Sigmoid colon (tissue), 7 donors: ENCODE measurements around the gene MIF4GD. TPM values are rescaled to one million over a fixed set of nuclear protein-coding genes. Genes with fewer than 3 reads are reported as not detected.
"Not testable (repeated sequence)": the region's sequence is repeated elsewhere in the genome, so short reads cannot be mapped to it uniquely, and the experiment has no call there.

ENCODE experiments used
- DNase-seq: peaks from one replicate; pipeline ENCODE4 v3.0.0-alpha.2; 2019
- H3K27ac ChIP-seq, 4 donors: fragments of 200-600 bp; sonication (generic); one replicate each; pipeline ENCODE4 v1.5.1; 2016 to 2019; ENCODE audit warnings: mild to moderate bottlenecking in 1 of 4
- H3K27me3 ChIP-seq, 3 donors: fragments of 200-600 bp; sonication (generic); one replicate each; pipeline ENCODE4 v1.5.1; 2019; ENCODE audit warnings: mild to moderate bottlenecking in 1 of 3
- H3K36me3 ChIP-seq, 4 donors: fragments of 200-600 bp; sonication (generic); one replicate each; pipeline ENCODE4 v1.5.1; 2016 to 2019
- H3K4me1 ChIP-seq, 4 donors: fragments of 200-600 bp; sonication (generic); one replicate each; pipeline ENCODE4 v1.5.1; 2017 to 2019
- H3K4me3 ChIP-seq, 4 donors: fragments of 200-600 bp; sonication (generic); one replicate each; pipeline ENCODE4 v1.5.1; 2017 to 2019; ENCODE audit warnings: mild to moderate bottlenecking in 2 of 4, moderate library complexity in 1 of 4
- H3K9me3 ChIP-seq, 4 donors: fragments of 200-600 bp in 3 of 4; sonication (generic) in 3 of 4; one replicate each; pipeline versions ENCODE4 v1.5.1 to v1.6.1; 2013 to 2019
- EP300 ChIP-seq, 4 donors: sonication (generic); formaldehyde crosslinking; IDR thresholded peaks; one replicate each; pipeline ENCODE4 v1.6.1; 2017; ENCODE audit warnings: antibody characterized with exemption in 4 of 4
- POLR2A ChIP-seq, 2 donors: fragments of 450-650 bp; IDR thresholded peaks; one replicate each; pipeline ENCODE4 v1.6.1; 2016; ENCODE audit warnings: antibody characterized with exemption in 2 of 2, mild to moderate bottlenecking in 2 of 2, moderate library complexity in 2 of 2
- POLR2AphosphoS5 ChIP-seq, 4 donors: sonication (generic); formaldehyde crosslinking; IDR thresholded peaks; one replicate each; pipeline ENCODE4 v1.6.1; 2017; ENCODE audit warnings: antibody characterized with exemption in 4 of 4
- WGBS, 2 donors: extraction: QIAGEN DNeasy Blood & Tissue Kit; methylation state at CpG; one replicate each; pipeline ENCODE4 v1.1.7; 2013; 5-methylcytosine and 5-hydroxymethylcytosine counted together
- intact Hi-C: fragments of 100-400 bp; cut with DNase I; formaldehyde crosslinking; loops from one replicate; pipeline ENCODE4 v1.15.1; 2023
- polyA plus RNA-seq, 3 donors: library from polyadenylated mRNA; stranded (reverse); fragments of 200-250 nt; gene quantifications; one replicate each; pipeline ENCODE4 v1.2.3, GENCODE V29; 2013
- total RNA-seq, 4 donors: library from RNA; depleted of rRNA; stranded (reverse); fragments of >200 nt; gene quantifications; one replicate each; pipeline ENCODE4 v1.1.0, GENCODE V29; 2016
- TF ChIP-seq, protein P1 (sequence below), 4 experiments: fragments of 450-650 bp in 3 of 4; fragments of 200-600 bp in 1 of 4; IDR thresholded peaks; one replicate each; pipeline ENCODE4 v1.5.1; 2016 to 2019; ENCODE audit warnings: antibody characterized with exemption in 4 of 4, mild to moderate bottlenecking in 3 of 4, moderate library complexity in 2 of 4
- donor health status: healthy with polysubstance abuse.
- donor health status: Bipolar disorder and iron deficiency.
- donor health status: healthy.

The MIF4GD gene
- total and polyA plus RNA-seq, 7 donors = 15.0 to 40.7 (median 21.0) TPM

DNA sequence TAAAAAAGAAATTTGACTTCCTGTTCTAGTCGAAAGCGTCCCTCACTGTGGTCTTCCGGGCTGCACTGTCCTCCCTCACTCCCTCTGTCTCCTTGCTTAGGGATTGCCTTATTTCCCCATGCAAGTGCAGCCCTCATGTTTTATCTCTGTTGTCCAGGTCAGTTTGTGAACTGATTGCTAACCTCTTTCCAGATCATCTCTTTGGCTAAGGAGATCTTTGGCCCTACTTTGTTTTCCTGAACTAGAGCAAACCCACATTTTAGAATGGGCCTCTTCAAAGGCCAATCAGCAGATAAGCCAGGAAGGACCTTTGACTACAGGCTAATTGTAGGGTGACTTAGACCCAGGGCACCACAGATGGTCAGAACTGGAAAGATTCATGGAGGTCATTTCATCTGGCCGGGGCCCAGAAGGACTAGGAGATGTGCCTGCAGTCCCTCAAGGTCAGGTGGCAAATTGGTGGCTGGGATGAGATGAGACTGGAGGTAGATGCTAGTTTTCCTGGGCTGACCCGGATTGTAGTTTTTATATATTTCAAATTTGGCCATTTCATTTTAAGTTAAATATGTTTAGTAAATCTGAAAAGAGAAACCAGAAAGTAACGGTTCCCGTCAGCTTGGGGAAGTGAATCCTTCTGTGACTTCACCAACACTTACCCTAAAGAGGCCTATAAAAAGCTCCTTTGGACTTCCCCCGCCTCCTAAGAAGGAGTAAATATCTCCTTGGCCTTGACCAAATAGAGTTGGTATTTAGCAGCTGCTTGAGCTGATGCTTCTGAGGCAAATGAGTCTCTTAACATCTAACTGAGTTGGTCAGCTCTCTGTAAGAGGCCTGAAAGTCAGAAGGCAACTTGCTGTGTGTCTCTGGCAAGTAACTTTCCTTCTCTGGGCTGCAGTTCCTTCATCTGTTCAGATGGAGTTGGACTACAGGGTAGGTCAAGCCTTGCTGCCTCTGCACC lies 24.4 kb upstream of the MIF4GD start:
- Histone ChIP-seq H3K4me1 (peaks cover 0 to 1% (median 0%) of the 10 kb centered on the region in 4 donors), H3K4me3 (no peak overlapping the region), H3K27ac (peak overlapping the region; percentile 31 to 64 (median 49)), H3K36me3 (no peaks in the 10 kb centered on the region), H3K27me3 (no peaks in the 10 kb centered on the region), H3K9me3 (no peaks in the 10 kb centered on the region)
- TF ChIP-seq, protein P1, sequence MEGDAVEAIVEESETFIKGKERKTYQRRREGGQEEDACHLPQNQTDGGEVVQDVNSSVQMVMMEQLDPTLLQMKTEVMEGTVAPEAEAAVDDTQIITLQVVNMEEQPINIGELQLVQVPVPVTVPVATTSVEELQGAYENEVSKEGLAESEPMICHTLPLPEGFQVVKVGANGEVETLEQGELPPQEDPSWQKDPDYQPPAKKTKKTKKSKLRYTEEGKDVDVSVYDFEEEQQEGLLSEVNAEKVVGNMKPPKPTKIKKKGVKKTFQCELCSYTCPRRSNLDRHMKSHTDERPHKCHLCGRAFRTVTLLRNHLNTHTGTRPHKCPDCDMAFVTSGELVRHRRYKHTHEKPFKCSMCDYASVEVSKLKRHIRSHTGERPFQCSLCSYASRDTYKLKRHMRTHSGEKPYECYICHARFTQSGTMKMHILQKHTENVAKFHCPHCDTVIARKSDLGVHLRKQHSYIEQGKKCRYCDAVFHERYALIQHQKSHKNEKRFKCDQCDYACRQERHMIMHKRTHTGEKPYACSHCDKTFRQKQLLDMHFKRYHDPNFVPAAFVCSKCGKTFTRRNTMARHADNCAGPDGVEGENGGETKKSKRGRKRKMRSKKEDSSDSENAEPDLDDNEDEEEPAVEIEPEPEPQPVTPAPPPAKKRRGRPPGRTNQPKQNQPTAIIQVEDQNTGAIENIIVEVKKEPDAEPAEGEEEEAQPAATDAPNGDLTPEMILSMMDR (IDR thresholded peaks at IDR 0.05) = no peak
- TF ChIP-seq POLR2AphosphoS5 (IDR thresholded peaks at IDR 0.05) = peak in 1 of 4 donors; percentile 20
- no peak for DNase-seq
- WGBS, 2 donors = 53 to 78% methylated on average over 8 of the region's 8 CpGs
- intact Hi-C loops = no loop called here

DNA sequence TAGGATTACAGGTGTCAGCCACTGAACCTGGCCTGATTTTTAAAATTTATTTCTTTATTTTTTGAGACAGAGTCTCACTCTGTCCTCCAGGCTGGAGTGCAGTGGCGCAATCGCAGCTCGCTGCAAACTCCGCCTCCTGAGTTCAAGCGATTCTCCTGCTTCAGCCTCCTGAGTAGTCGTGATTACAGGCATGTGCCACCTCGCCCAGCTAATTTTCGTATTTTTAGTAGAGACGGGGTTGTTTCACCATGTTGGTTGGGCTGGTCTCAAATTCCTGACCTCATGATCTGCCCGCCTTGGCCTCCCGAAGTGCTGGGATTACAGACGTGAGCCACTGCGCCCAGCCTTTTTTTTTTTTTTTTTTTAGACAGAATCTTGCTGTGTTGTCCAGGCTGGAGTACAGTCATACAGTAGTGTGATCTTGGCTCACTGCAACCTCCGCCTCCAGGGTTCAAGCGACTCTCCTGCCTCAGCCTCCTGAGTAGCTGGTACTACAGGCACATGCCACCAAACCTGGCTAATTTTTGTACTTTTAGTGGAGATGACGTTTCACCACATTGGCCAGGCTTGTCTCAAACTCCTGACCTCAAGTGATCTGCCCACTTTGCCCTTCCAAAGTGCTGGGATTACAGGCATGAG lies 21.9 kb upstream of the MIF4GD start:
- H3K27me3 ChIP-seq, H3K4me3 ChIP-seq, H3K9me3 ChIP-seq, DNase-seq, H3K36me3 ChIP-seq, intact Hi-C loops: not testable (repeated sequence)
- 82 to 87% methylated on average over 16 of the region's 16 CpGs for WGBS, 2 donors
- H3K4me1 ChIP-seq = peaks cover 0 to 15% (median 5%) of the 10 kb centered on the region in 4 donors
- peak overlapping the region in 1 of 4 donors; percentile 29 for H3K27ac ChIP-seq

DNA sequence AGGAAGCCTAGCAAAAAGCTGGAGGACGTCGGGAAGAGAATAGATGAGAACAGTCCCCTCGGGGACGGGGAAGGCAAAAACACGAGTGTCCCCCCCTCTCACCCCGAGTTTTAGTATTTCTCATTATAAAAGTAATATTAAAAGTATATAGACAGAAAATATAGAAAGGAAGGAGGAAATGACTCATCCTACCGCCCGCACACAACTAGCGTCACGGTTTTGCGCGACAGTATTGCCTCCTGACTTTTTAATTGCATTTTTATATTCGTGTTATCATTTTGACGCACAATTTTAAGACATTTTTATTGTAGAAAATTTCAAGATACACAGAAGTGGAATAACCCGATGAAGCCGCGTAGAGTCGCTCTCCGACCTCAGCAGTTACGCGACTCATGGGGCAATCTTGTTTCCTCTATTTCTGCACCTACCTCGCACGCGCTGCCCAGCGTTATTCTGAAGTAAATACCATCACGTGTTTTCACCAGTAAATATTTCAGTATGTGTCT lies 18.9 kb upstream of the MIF4GD start:
- peak overlapping the region; percentile 65 to 78 (median 74) for H3K4me3 ChIP-seq
- no peaks in the 10 kb centered on the region for H3K9me3 ChIP-seq
- no peaks in the 10 kb centered on the region for H3K27me3 ChIP-seq
- H3K4me1 ChIP-seq = peaks cover 0 to 15% (median 5%) of the 10 kb centered on the region in 4 donors
- TF ChIP-seq POLR2AphosphoS5 (IDR thresholded peaks at IDR 0.05) (no peak), POLR2A (IDR thresholded peaks at IDR 0.05) (no peak), EP300 (IDR thresholded peaks at IDR 0.05) (no peak)
- TF ChIP-seq, protein P1 (IDR thresholded peaks at IDR 0.05) = no peak
- 2% methylated on average over 26 of the region's 26 CpGs for WGBS, 2 donors
- H3K27ac ChIP-seq = peak overlapping the region; percentile 90 to 97 (median 94)
- peak; percentile 84 for DNase-seq
- H3K36me3 ChIP-seq = peaks cover 0 to 18% (median 3%) of the 10 kb centered on the region in 4 donors
- intact Hi-C loops = loop anchor here (2.0 to 10.0 kb wide), 3 partner anchors 19 to 295 kb away; partner anchors contain the start of genes CASKIN2, MIF4GD, MYO15B and TSEN54

DNA sequence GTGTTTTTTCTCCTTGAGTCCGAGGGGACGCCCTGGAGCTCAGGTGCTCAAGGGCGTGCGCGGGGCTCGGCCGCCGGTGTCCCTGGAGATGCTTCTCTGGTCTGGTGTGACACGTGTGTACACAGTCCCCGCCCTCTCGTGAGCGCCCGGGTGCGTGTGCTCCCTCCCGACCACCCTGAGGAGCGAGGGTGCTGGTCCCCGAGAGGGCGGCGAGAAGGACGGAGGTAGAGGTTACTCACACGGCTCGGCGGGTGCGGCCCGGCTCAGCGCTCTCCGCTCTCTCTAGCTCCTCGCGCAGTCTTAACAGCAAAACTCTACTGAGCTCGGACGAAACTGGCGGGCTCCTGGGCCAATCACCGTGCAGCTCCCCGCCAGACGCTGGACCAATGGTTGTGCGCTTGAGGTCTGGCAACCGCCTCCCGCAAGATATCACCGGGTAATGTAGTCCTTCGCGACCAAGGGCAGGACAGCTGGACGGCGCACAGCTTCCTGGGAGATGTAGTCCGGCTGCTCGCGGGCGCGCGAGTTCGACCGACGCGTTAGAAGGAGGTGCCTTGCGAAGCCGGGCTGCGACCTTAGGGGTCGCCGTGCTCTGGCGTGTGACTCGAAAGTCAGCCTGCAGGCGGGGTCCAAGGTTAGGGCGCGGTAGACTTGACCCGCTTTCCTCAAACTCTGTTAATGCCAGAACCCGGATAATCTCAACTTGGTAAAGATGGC lies 18.2 kb upstream of the MIF4GD start, which contains the start of gene SLC25A19:
TSS of gene SLC25A19 (minus strand) at position 319 of the 717 bp plus-strand sequence. CDS start 2,669 bp downstream, outside the sequence.
- 0% methylated on average over 65 of the region's 65 CpGs for WGBS, 2 donors
- H3K4me3 ChIP-seq = peak within 1 kb of the TSS; percentile 65 to 78 (median 74)
- peaks cover 0 to 18% (median 3%) of the 10 kb centered on the region in 4 donors for H3K36me3 ChIP-seq
- TF ChIP-seq POLR2A (IDR thresholded peaks at IDR 0.05) (peak; percentile 63 to 78), EP300 (IDR thresholded peaks at IDR 0.05) (no peak), POLR2AphosphoS5 (IDR thresholded peaks at IDR 0.05) (peak; percentile 82 to 97 (median 90))
- TF ChIP-seq, protein P1 (IDR thresholded peaks at IDR 0.05) = no peak
- no peaks in the 10 kb centered on the region for H3K27me3 ChIP-seq
- peak within 1 kb of the TSS; percentile 90 to 97 (median 94) for H3K27ac ChIP-seq
- H3K4me1 ChIP-seq = peaks cover 0 to 15% (median 5%) of the 10 kb centered on the region in 4 donors
- H3K9me3 ChIP-seq = no peaks in the 10 kb centered on the region
- peak; percentile 100 for DNase-seq
- intact Hi-C loops = loop anchor here (2.0 to 10.0 kb wide), 3 partner anchors 18 to 296 kb away; partner anchors contain the start of genes CASKIN2, MIF4GD, MYO15B and TSEN54
